Activated T-cell treated with anti-CD3 and anti-CD28 coated beads, Interleukin-2, amount 50 U/mL, for 48 hours (primary cell): ENCODE data around the gene TBPL2.
"Not testable (repeated sequence)": the region's sequence is repeated elsewhere in the genome, so short reads cannot be mapped to it uniquely, and the experiment has no call there.

Source experiments
- DNase-seq, 2 experiments: peaks; one replicate each; pipeline ENCODE4 v3.0.0-alpha.2; 2020

Gene TBPL2

DNA sequence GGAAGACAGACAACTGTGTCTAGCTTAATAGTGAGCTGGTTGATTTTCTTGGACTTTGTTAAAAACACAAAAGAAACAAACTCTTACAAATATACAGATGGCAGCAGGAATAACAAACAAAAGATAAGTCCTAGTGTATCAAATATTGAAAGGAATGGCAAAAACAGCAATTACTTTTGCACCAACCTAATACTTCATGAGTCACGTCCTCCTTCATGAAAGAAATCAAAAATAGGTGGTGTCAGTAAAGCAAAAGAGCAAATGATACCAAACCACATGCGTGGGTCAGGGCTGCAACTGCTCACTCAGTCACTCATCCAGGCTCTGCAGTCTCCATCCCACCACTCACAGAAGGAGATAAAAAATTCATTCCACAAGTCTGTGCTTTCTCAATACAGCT, 40.6 kb downstream of the TBPL2 start:
- DNase-seq = no peak

DNA sequence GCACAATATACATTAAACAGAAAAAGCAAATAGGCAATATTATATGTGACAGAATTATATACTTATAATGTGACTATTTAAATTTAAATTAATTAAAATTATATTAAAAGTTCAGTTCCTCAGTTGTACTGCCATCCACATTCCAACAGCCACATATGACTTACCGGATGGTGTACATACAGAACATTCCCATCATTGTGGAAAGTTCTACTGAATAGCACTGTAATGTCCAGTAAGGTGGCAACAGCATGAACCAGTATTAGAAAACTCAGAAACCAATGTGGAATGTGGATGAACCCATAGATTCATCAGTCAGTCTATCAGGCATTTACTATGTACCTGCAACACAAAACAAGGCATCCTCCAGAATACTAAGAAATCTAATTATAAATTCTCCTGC, 41.2 kb downstream of the TBPL2 start:
- no peak for DNase-seq

DNA sequence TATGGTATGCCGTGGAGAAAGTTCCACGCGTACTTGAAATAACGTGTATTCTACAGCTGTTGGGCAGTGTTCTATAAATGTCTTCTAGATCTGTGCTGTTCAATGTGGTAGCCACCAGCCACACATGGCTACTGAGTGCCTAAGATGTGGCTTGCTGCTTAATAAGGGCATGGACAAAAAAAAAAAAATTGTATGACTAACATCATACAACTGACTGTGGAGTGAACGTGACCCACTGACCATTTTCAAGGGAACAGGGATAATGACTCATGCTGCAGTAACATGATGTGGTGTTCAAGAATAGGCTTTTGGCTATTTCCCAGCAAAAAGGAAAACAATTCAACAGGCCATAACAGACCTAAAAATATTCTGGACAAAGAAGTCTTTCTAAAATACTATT, 41.7 kb downstream of the TBPL2 start:
- no peak for DNase-seq

DNA sequence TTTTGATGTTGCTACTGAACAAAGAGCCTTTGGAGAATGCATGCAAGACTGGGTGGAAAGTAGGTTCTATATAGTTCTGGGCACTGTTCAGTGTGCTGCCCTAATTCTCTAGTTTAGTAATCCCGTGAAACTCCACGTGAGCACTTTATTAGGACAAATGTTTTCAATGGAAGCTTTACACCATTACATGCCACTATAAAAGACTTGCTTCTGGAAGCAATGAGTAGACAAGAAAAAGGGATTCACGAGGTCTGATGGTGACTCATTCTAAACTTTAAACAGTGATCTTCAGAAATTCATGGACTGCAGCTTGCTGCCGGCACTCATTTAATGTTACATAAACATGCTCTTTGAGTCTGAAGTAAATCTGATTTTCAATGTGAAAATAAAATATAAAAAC, 51.1 kb downstream of the TBPL2 start:
- no peak for DNase-seq

DNA sequence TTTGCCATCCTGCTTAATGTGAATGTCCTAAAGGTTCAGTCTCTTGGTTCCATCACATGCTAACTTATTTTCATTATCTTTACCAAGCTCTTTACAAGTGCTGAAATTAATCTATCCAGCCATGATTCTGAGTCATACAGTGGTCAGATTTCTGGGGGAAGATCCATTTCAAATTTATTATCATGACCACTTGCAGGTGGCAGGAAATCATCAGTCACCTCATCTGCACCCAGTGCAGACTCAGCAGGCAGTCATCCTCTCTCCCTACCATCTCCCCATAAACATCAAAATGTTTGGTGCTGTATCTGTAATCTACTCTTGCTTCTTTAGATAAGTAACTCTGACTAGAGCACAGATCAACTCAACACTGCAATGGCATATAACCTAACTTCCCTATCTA, 52.3 kb downstream of the TBPL2 start:
- DNase-seq = no peak

DNA sequence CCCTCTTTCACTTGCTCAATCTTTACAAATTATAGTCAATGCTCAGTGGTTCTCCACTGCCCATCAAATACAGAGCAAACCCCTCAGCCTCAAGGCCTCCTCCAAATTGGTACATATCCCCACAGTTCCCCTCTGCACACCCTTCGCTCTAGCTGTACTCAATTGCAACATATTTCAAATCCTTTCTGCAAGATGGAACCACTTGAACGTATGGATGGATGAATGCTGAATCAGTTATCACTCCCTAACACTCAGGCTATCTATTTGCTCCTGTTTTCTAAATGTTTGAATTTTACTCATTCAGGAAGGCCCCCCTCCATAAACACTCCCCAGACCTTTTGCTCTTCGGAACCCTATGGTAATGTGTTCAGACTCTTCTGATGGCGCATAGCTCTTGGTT, 53.3 kb downstream of the TBPL2 start:
- no peak for DNase-seq

DNA sequence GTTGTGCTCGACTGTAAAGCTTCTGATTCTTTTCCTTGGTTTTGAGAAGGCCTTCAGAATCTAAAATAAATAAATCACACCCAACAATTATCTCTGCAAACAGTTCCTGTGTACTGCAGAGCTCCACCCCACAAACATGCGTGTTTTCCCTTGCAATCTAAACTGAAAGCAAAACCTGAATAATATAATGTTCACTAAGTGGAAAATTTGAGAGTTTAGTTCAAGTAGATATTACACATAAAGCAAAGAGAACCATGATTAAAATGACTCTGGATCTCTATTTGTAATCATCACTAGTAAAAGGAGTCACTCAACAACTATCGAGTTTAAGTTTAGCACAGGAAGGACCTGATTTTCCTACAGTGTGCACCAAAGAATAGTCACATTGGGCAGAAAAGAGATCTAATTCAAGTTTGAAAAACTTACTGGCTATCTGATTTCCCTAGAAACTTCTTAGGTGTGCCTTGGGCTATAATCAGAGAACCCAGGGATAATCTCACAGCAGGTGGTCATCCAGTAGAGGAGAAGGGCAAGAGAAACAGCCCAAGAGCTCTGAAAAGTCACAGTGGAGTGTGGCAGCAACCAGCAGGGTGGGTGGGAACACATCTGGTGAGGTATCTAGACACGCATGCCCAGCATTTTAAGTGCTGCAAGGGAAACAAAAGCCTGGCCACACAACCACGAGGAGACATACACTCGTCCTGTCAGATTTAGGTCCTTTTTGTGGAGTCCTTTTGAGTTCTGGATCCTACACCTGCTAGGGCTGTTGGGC, 54.2 kb downstream of the TBPL2 start:
- DNase-seq = peak in 1 of 2 experiments; percentile 34

DNA sequence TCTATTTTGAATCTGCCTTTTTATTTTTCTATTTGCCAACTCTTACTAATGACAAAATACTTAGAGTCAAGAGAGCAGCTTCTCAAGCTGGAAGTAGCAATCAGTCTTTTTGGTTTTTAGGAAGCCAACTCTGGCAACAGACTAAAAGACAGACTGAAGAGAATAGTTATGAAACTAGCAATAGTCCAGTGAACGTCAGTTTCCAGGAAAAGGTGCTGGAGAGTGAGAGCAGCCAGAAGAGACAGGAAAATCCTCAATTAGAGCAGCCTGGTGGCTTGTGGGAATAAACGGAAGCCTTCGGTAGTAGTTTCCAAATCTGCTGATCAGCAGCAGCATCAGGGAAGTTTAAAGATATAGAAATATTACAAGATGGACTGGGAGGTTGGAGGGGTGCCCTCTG, 55.9 kb downstream of the TBPL2 start:
- no peak for DNase-seq

DNA sequence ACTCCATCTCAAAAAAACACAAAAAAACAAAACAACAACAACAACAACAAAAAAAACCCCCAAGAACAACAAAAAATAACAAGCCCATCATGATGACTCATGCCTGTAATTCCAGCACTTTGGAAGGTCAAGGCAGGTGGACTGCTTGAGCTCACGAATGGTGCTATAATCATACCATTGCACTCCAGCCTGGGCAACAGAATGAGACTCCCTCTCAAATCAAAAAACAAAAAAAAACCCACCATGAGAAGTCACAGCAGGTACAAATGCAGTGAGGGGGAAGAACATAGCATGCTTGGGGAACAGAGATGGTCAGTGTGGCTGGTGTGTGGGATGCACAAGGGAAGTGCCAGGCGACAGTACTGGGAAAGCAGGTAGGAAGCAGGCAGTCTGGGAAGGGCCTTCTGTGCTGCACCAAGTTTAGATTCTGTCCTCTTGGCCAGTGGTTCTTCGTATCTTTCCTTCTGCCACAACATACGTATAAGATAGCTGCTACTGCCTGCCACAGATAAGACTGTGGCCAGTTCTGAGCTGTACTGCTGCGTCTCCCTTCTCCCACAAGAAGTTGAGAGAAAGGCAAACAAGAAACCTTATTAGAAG, 56.8 kb downstream of the TBPL2 start:
- no peak for DNase-seq

DNA sequence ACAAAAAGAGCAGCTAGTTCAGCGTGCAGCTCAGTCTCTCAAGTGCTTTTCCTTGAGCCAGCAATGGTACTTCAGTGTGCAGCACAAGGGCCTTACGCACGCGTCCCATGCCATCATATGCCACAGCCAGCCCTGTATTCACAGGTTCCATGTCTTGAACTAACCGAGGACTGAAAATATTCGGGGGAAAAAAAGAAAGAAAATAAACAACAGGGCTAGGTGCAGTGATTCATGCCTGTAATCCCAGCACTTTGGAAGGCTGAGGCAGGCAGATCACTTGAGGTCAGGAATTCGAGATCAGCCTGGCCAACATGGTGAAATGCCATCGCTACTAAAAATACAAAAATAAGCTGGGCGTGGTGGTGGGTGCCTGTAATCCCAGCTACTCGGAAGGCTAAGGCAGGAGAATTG, 57.4 kb downstream of the TBPL2 start:
- DNase-seq = not testable (repeated sequence)

DNA sequence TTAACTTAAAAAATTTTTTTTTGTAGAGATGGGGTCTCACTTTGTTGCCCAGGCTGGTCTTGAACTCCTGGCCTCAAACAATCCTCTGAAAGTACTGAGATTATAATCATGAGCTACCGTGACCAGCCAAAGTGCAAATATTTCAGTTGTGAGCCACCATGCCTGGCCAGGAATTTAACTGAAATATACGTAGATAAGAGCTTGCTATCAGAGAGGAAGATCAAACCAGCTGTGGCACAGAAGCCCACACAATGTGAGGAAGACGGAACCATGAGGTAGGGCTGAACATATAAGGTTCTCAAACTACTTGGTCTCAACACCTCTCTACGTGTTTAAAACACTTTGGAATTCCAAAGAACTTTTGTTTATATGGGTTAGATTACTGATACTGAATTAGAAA, 57.9 kb downstream of the TBPL2 start:
- DNase-seq = no peak

DNA sequence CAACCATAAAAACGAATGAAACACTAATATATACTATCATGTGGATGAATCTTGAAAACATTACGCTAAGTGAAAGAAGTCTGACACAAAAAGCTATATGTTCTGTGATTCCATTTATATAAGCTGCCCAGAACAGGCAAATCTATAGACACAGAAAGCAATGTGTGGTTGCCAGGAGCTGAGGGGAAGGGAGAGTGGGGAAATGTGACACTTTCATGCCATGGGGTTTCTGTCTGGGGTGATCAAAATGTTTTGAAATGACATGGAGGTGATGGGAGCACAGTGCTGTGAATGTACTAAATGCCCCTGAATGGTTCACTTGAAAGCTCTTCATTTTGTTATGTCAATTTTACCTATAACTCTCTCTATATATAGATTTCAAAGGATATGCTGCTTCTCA, 58.9 kb downstream of the TBPL2 start:
- DNase-seq = no peak

DNA sequence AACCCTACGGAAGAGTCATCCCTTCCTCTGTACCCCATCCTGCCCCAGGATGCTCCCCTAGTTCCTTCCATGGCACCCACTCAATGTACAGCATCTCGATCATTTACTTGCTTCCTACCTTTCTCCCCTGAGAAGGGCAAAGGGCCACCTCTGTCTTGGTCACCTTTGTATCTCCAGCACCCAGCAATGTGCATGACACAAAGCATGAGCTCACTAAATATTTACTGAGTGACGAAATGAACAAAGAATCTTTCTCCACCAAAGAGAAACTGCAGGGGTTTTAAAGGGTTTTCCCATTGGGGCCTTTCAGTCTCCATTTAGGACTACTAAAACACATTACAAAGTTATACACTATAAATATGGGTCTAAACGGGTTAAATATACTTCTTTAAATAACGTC, 59.4 kb downstream of the TBPL2 start:
- no peak for DNase-seq

DNA sequence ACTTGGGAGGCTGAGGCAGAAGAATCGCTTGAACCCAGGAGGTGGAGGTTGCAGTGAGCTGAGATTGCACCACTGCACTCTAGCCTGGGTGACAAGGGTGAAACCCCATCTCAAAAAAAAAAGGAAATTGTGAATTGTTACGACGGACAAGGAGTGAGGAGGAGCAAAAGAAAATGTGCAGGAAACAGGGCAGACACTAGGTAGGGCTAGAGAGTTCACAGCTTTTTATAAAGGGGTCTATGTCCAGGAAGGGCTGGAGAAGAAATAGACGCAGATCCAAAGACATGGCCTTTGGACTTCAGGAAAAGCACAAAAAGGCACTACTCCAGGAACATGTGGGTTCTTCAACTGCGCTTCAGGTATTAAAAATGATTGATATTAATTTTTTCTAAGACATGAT, 63.2 kb downstream of the TBPL2 start:
- no peak for DNase-seq

DNA sequence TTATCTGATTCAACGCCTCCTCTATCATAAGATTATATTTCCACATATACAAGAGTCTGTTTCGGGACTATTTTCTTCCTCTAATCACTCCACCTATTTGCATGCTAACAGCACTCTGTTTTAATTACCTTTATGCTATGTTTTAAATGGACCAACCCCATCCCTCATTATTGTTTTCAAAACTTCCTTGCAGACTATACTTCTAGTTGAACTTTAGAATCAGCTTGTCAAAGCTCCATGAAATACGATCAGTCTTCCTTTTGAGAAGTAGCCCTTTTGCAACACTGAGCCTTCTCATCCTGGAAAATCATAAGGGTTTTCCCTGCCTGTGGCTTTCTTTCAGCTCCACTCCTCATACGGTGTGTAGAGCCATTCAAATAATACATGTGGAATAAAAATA, 65.6 kb downstream of the TBPL2 start:
- no peak for DNase-seq

DNA sequence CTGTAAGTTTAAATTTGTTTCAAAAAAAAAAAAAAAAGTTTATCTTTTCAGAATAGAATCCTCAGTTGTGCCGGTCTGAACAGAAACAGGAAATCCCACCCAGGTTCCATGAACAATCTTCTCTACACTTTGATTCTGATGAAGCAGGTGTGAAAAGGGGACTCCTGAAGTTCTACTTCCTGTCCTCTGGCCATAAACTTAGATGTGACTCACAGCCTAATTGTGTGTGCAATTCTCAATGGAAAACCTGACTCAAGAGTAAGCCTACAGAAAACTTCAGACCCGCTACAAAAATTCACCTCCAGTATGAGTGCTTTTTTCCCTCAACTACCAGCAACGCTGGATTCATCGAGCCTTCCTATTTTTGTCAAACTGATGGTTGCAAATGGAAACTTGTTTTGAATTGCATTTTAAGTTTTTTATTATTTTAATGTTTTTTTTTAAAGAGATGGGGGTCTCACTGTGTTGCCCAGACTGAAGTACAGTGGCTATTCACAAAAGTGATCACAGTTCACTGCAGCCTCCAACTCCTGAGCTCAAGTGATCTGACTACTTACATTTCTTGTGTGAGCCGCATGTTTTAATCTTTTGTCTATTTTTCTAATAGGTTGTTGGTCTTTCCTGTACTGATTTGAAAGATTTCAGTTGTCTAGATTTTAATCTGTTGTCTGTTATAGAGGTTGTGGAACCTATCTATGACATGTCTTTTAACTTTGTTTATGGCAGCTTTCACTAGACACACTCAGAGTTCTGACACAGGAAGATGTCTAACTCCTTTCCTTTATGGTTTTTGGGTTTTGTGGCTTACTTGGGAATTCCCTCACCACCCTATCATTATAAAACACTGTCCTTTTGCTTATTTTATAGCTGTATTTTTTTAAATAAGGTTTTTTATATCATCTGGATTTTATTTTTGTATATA, 66.4 kb downstream of the TBPL2 start:
- DNase-seq = no peak

DNA sequence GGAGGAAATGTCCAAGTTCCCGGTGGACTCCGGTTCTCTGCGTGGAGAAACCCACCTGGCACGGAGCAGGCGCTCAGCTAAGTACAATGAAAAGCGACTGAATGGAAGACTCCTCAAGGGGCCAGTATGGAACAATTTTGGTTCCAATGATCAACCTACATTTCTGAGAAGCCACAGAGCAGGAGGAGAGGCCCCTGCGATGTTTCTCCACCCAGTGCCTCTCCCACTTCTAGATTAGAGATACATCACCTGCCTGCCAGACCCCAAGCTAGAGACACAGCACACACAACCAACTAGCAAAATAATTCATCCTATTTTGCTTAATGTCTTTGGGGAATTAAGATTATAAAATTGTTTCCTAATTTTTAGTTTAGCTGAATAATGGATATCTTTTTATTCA, 67.6 kb downstream of the TBPL2 start:
- DNase-seq = no peak

DNA sequence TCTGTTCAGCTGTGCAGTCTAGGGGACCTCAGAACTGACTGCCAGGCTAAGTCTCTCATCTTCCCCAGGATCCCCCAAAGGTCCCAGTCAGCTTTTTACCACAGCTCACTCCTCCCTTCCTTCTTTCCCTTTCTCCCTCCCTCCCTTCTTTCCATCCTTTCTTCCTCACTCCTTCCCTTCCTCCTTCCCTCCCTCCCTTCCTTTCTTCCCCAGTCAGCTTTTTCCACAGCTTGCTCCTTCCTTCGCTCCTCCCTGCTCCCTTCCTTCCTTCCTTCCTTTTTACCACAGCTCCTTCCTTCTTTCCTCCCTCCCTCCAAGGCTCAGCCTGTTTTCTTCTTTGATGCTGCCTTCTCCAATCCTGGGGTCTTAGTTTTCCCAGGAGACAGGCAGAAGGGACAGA, 68.0 kb downstream of the TBPL2 start:
- no peak for DNase-seq

DNA sequence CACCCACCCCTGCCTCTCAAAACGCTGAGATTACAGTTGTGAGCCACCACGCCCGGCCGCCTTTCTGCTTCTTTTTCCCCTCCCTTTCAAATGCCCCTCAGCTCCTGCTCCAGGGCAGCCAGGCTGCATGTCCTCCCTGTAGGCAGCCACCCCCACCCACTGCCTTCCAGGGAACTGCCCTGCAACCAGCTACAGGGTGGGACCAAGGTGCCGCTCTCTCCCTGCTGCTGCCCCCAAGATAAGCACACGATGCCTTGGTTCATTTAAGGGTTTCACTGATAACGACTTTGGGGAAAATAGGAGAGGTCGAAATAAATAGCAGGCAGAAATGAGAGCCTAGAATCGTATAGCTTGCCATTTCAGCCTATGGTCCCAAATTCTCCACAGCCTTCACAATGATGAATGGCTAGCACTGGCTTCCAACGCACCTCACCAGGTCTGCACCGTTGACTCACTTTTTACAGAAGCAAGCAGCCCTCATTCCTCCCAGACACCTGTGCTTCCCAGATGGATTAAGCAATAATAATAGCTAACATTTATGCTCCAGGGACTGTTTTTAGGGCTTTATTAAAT, 69.4 kb downstream of the TBPL2 start:
- DNase-seq = no peak

DNA sequence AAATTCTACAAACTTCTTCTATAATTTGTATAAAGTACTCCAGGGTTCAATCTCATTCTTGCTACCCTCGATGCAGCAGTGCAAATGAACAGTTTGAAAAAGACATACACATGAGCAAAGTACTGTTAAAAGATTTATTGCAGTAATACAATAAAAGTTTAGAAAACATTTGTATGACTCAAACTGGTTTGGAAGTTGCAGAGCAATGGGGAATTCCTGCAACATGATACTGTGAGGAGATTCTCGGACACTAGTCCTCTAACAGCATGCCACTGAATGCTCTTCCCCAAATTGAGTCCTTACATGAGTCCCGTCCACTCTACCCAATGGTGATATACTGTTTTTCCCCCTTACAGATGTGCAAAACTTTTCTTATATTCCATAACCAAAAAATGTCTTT, 74.1 kb downstream of the TBPL2 start:
- no peak for DNase-seq
